HG02840 (cell line): ENCODE data around the gene ARL6IP4.

ENCODE experiments used
- ATAC-seq: cut with Tn5 transposase; IDR thresholded peaks from one replicate; pipeline ENCODE4 v1.9.1; 2021; ENCODE audit warnings: mild to moderate bottlenecking, moderate library complexity, moderate number of reproducible peaks; ENCODE audit not compliant: unreplicated experiment, low FRiP score

The ARL6IP4 gene

DNA sequence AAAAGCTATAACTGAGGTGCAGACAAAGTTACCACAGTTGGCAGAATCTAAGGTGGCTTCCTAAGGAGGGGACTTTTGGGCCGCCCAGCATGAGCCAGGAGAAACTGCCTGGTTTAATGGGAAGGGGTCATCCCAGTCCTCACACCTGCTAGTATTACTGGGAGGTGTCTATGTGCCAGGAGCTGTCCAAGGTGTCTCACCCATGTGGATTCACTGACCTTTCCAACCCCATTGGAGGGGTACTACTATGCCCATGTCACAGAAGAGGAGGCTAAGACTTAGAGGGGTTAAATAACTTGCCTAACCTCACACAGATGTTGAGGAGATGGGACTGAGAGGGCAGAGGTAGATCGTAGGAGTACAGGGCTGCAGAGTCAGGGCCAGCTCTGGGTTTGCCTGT is 24.4 kb upstream of the ARL6IP4 start:
- ATAC-seq: no peak

DNA sequence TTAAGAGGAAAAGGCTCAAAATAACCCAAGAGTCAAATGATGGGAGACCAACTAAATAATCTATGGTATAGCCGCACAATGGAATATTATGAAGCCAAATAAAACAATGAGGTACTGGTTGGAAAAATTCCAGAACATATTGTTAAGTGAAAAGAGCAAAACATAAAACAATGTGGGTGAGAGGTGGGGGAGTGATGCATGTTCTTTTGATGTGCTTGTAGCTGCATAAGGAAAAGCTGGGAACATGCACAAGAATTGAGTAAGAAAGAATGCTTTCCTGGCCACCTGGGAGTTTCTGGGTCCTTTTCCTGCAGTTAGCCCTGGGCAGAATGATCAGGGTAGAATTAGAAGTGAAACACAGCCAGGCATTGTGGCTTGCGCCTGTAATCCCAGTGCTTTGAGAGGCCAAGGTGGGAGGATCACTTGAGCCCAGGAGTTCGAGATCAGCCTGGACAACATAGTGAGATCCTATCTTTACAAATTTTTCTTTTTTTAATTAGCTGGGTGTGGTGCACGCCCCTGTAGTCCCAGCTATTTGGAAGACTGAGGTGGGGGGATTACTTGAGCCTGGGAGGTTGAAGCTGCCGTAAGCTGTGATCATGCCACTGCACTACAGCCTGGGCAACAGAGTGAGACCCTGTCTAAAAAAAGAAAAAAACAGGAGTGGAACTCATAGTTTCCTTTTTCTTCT is 22.1 kb upstream of the ARL6IP4 start:
- no peak for ATAC-seq

- ATAC-seq: no peak
These were observed 20.8 kb upstream of the ARL6IP4 start for GRCh38 chr12:122959566-122960192.

GRCh38 chr12:122960193-122960569 is 20.3 kb upstream of the ARL6IP4 start:
- no peak for ATAC-seq

- ATAC-seq: no peak
These were observed 18.8 kb upstream of the ARL6IP4 start for GRCh38 chr12:122961531-122962329.

DNA sequence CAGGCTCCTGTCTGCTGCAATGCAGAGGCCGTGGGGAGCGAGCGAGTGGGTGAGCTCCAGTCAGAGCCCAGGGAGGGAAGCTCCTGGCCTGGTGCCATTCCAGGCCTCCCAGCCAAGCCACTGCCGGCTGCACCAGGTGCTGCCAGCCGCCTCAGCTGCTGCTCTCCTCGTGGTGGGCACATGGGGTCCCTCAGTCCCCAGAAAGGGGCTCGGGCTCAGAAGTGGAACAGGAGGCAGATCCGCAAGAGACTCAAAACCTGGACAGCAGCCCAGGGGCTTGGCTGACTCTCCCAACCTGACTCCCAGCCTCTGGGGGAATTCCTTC is 16.6 kb upstream of the ARL6IP4 start:
- ATAC-seq: no peak

DNA sequence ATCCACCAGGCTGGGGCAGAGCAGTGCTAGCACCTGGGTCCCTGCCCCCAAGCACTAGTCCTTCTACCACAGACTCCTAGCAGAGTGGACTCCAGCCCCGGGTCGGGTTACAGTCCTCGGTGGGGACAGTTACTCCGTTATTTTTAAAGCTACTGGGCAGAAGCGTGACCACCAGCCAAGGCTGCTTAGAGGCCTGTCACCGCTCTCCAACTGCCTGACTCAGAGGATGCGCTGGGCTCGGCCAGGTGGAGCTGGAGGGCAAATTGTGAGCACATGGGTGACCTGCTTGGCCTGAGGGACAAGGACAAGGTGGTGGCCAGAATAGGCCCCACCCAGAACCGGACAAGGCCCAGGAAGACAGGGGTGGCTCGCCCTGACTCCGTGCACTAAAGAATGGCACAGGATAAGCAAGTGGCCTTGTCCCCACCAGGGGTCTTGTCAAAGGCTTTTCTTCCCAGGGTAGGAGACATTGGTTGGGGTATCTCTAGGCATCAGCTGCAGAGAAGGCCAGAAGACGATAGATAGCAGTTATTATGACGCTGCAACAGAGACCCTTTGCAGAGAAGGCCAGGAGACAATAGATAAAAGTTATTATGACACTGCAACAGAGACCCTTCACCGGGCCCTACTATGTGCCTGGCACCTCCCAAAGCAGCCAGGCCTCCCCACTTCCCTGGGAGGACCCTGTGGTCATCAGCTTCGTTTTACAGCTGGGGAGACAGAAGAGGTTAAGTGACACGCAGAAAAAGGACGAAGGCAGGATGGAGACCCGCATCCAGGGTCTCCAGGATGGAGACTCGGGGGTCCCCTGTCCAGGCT is 15.8 kb upstream of the ARL6IP4 start:
- no peak for ATAC-seq

DNA sequence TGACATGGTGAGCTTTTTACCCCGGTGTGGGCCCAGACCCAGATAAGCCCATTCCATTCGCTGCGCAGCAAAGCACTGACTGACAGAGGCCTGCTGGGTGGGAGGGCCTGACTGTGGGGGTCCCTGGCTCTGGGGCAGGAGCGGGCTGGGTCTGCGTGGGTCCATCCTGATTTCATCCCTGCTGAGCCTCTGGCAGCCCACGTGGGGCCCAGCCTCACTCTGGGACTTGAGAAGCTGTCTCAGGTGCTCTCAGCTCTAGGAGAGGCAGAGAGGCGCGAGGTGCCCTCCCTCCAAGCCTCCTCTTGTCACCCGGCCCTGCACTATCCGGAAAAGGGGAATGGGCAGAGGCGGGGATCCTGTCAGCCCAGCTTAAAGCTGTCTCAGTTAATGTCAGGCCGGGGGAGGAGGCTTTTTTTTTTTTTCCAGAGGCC is 15.1 kb upstream of the ARL6IP4 start:
- no peak for ATAC-seq

DNA sequence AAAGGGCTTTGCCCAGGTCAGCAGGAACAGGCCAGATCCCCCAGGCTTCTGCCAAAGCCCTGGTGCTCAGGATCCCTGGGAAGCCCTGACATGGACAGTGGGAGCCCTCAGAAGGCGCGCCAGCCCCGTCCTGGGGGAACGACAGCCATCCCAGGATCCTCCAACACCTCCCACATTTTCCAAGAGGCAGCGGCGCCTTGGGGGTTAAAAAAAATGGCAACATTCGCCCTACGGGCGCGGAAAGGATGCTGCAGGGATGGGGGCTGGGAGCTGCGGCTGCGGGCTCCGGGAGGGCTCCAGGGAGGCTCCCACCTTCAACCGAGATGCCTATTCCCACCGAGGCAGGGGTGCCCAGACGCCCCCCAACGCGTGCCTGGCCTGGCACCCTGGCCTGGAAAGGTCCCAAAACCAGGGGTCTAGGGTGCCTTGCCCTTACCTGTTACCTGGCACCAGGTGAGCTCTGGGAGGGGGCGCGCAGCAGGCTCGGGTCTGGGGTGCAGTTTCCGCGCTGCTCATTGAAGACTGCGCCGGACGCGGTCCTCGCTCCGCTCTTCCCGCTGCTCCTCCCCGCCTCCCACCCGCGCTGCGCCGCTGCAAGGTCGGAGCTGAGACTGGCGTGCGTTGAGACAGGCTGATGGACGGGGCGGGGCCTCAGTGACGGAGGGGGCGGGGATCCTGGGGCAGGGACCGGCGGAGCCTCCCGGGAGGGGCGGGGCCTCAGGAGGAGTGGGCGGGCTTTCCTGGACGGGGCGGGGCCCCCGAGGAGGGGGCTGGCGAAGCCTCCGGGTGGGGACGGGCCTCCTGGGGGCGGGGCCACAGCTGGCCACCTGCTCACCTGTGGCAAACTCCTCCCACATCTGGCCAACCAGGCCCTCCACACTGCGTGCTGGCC is 14.4 kb upstream of the ARL6IP4 start, which contains the start of gene ABCB9:
Gene ABCB9 (minus strand): TSS at position 613 of the 892 bp plus-strand sequence. CDS start 6,228 bp downstream, outside the sequence.
- ATAC-seq: no peak

DNA sequence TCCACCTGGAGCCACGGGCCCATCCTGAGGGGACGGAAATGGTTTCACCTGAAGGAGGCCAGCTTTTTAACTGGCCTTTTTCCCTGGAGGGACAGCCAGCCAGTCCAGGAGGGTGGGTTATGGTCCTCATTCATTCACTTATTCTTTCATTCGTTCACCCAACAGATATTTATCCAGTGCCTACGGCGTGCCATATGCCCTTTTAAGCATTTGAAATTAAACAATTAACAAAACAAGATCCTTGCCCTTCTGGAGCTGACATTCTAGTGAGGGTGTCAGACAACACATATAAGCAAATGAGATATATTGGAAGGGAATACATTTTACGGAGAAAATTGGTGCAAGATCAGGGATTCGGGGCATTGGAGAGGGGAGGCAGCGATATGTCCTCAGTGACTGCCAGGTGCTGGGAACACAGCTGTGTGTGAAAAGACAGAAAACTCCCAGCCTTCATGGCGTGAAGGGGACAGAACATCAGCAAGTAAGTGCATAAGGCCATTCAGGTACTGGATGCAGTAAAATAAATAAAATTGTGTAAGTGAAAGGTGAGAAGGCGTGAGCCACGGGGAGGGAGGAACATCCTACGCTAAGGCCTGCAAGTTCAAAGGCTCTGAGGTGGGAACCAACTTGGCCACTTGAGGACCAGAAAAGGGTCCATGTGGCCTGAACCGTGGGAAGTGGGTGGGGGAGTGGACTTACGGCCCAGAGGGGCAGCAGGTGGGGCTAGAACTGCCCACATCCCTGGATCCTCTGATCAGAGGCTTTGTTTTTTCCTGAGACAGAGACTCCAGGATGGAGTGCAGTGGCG is 13.5 kb upstream of the ARL6IP4 start:
- ATAC-seq: no peak

DNA sequence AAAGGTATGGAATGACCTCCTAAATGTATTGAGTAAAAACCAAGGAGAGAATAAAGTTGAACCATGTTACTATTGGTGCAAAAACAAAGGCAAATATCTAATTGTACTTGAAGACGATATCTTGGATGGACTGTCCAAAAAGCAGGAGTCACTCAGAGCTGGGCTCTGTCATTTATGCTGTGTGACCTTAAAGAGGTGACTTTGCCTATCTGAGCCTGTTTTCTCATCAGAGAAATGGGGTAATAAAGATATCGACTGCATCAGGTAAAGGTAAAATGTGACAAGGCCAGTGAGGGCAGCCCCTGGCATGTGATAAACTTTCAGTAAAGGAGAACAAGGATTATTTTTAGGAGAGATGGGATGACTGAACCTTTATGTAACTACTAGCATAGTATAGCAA is 12.4 kb upstream of the ARL6IP4 start:
- no peak for ATAC-seq

- no peak for ATAC-seq
These were observed 10.8 kb upstream of the ARL6IP4 start for GRCh38 chr12:122969676-122970075.

GRCh38 chr12:122974274-122974891 is 6.1 kb upstream of the ARL6IP4 start:
- ATAC-seq: peak; percentile 84

DNA sequence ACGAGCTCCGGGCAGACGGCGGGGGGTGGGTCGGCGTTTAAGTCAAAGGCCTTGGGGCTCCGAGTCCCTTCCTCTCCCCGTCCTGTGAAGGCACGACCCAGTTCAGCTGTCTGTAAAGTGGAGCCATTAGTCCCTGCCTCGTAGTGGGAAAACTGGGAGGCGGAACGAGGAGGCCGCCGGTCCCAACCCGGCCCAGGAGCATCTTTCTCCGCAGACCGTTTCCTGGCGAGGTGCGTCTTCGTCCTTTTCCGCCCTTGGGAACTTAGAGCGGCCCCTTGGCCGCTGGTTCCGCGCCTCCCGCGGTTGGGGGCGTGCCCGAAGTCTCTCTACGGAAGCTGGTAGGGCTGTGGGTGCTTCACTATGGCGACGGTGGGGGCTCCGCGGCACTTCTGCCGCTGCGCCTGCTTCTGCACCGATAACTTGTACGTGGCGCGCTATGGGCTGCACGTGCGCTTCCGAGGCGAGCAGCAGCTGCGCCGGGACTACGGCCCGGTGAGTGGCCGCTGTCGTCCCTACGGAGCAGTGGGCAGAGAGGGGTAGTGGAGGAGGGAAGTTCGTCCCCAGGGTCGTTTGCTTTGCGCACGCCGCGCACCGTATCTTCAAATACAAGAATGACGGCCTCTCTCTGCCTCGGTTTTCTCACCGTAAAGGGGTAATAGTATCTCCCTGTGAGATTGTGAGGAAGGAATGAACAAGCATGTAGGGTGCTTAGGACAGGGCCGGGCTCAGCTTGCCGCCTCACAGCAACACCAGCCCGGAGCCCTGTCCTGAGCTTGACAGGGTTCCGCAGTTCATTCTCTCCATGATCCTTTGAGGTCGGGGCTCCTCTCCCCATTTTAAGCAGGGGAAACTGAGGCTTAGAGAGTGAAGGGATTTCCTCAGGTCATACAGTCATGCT is 5.3 kb upstream of the ARL6IP4 start, which contains the start of gene OGFOD2:
Gene OGFOD2 (plus strand): TSS at position 353 of the 898 bp plus-strand sequence. CDS start 8 bp downstream, at position 361.
- ATAC-seq: peak; percentile 64

GRCh38 chr12:122975790-122976647 is 4.5 kb upstream of the ARL6IP4 start:
- no peak for ATAC-seq

DNA sequence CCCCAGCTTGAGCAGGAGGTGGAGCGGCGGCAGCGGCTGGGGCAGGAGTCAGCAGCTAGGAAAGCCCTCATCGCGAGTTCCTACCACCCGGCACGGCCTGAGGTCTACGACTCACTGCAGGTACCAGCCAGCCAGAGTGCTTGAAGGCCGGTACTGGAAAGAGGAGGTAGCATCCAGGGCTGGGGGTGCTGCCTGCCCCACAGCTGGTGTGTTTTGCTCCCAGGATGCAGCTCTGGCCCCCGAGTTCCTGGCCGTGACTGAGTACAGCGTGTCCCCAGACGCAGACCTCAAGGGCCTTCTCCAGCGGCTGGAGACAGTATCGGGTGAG is 3.9 kb upstream of the ARL6IP4 start:
- ATAC-seq: no peak

- no peak for ATAC-seq
These were observed 3.3 kb upstream of the ARL6IP4 start for GRCh38 chr12:122977153-122977552.
